ENCODE data around the gene XRRA1.
A peak's percentile ranks its signal among the peaks of the same experiment; 100 is the strongest.
"Not testable (repeated sequence)": the region's sequence is repeated elsewhere in the genome, so short reads cannot be mapped to it uniquely, and the experiment has no call there.

The XRRA1 gene

DNA sequence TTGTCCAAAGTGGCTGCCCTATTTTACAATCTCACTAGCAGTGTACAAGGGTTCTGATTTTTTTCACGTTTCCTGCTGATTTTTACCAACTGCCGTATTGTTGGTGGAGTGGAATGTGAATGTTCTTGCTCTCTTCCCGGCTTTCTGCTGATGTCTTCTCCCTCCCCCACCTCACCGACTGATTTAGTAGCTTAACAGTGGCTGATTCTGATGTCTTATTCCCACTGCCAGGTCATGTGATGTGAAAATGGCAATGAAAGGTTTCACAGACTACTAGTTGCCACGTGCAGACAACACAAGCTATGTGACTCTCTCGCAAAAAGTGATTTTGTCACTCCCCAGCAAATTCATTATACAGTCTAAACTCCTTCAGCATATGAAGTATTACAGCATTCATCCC, 22.5 kb upstream of the XRRA1 start:
- H3K27me3 ChIP-seq (ENCODE audit: low read depth, low read length), result no peaks in the 10 kb centered on the region
- no peaks in the 10 kb centered on the region for H3K4me1 ChIP-seq (ENCODE audit: control insufficient read depth in 1 of 2, insufficient read depth in 2 of 2, low read length in 2 of 2)
- H3K4me3 ChIP-seq (ENCODE audit: low read depth in 1 of 2, low read length in 2 of 2), result no peak overlapping the region
- no peaks in the 10 kb centered on the region for H3K9me3 ChIP-seq (ENCODE audit: control insufficient read depth in 1 of 2, low read length in 2 of 2)
- H3K36me3 ChIP-seq (ENCODE audit: control insufficient read depth in 1 of 2, insufficient read depth in 2 of 2, low read length in 2 of 2), result peaks cover 42 to 55% of the 10 kb centered on the region in 2 donors
- no peak overlapping the region for H3K27ac ChIP-seq (ENCODE audit: low read length)

DNA sequence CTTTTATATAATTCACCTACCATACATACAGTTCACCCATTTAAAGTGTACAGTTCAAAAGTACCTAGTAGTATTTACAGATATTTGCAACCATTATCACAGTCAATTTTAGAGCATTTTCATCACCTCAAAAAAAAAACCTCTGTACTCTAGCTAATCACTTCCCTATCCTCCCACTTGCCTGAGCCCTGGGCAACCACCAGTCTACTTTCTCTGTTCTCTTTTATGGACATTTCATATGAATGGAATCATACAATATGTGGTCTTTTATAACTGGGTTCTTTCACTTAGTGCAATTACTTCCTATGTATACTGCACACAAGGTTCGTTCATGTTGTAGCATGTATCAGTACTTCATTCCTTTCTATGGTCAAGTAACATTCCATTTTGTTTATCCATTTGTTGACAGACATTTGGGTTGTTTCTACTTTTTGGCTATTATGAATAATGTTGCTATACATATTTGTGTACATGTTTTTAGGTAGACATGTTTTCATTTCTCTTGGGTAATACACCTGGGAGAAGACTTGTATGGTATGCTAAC, 22.0 kb upstream of the XRRA1 start:
- no peak overlapping the region for H3K4me3 ChIP-seq (ENCODE audit: low read depth in 1 of 2, low read length in 2 of 2)
- H3K27ac ChIP-seq (ENCODE audit: low read length), result no peak overlapping the region
- H3K36me3 ChIP-seq (ENCODE audit: control insufficient read depth in 1 of 2, insufficient read depth in 2 of 2, low read length in 2 of 2), result peaks cover 37 to 51% of the 10 kb centered on the region in 2 donors
- H3K9me3 ChIP-seq (ENCODE audit: control insufficient read depth in 1 of 2, low read length in 2 of 2), result no peaks in the 10 kb centered on the region
- no peaks in the 10 kb centered on the region for H3K4me1 ChIP-seq (ENCODE audit: control insufficient read depth in 1 of 2, insufficient read depth in 2 of 2, low read length in 2 of 2)
- no peaks in the 10 kb centered on the region for H3K27me3 ChIP-seq (ENCODE audit: low read depth, low read length)

DNA sequence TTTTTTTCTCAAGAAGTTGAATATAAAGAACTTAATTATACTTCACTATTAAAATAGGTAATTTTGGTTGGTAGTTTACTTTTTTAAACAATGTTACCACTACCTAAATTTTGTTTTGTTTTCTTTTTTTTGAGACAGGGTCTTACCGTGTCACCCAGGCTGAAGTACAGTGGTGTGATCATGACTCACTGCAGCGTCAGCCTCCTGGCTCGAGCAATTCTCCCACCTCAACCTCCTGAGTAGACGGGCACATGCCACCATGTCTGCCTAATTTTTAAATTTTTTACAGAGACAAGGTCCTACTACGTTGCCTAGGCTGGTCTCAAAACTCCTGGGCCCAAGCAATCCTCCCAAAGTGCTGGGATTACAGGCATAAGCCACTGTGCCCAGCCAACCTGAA, 17.8 kb upstream of the XRRA1 start:
- H3K4me1 ChIP-seq (ENCODE audit: control insufficient read depth in 1 of 2, insufficient read depth in 2 of 2, low read length in 2 of 2), result no peaks in the 10 kb centered on the region
- no peak overlapping the region for H3K27ac ChIP-seq (ENCODE audit: low read length)
- no peak overlapping the region for H3K4me3 ChIP-seq (ENCODE audit: low read depth in 1 of 2, low read length in 2 of 2)
- no peaks in the 10 kb centered on the region for H3K9me3 ChIP-seq (ENCODE audit: control insufficient read depth in 1 of 2, low read length in 2 of 2)
- peaks cover 12 to 29% of the 10 kb centered on the region in 2 donors for H3K36me3 ChIP-seq (ENCODE audit: control insufficient read depth in 1 of 2, insufficient read depth in 2 of 2, low read length in 2 of 2)
- no peaks in the 10 kb centered on the region for H3K27me3 ChIP-seq (ENCODE audit: low read depth, low read length)

DNA sequence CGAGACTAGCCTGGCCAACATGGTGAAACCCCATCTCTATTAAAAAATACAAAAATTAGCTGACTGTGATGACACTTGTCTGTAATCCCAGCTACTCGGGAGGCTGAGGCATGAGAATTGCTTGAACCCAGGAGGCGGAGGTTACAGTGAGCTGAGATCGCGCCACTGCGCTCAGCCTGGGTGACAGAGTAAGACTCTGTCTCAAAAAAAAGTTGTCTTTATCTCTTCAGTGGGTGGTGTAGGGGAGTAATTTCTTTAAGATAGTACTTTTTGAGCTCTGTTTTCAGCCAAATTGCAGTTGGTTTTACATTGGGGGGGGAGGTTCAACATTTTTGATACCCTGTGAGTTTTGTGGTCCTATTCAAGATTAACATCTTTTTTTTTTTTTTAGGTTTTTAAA, 11.2 kb upstream of the XRRA1 start:
- H3K9me3 ChIP-seq (ENCODE audit: control insufficient read depth in 1 of 2, low read length in 2 of 2); H3K4me3 ChIP-seq (ENCODE audit: low read depth in 1 of 2, low read length in 2 of 2); H3K27ac ChIP-seq (ENCODE audit: low read length); H3K36me3 ChIP-seq (ENCODE audit: control insufficient read depth in 1 of 2, insufficient read depth in 2 of 2, low read length in 2 of 2); H3K27me3 ChIP-seq (ENCODE audit: low read depth, low read length): not testable (repeated sequence)
- H3K4me1 ChIP-seq (ENCODE audit: control insufficient read depth in 1 of 2, insufficient read depth in 2 of 2, low read length in 2 of 2), result peaks cover 0 to 13% of the 10 kb centered on the region in 2 donors

DNA sequence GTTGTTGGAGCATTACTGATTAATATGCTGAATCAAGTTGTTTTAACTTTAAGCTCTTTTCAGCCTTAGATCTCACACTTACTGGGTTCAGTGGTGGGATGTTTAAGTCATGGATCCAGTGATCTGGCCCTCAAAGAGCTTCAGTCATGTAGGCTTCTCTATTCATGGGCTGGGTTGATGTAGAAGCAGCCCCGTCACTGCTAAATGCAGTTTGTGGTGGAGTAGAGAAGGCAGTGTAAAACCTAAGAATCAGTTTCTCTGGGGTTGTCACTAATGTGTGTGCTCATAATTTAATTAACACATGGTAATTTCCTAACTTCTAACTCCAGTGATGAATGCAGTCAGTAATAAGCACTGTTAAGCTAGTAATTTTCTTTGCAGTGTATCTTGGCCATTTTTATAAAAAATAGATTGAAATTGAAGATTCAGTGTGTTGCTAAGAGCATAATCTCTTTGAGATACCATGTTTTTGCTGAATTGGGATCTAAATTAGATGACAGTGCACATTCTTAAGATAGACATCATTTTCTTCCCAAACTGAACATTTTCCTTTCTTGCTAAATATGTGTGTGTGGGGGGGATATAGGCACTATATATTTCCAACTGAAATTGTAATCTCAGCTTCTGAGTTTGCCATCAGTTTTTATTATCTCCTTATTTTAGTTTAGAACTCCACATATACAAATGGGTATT, 9.2 kb upstream of the XRRA1 start:
- peaks cover 0 to 13% of the 10 kb centered on the region in 2 donors for H3K4me1 ChIP-seq (ENCODE audit: control insufficient read depth in 1 of 2, insufficient read depth in 2 of 2, low read length in 2 of 2)
- no peak overlapping the region for H3K4me3 ChIP-seq (ENCODE audit: low read depth in 1 of 2, low read length in 2 of 2)

DNA sequence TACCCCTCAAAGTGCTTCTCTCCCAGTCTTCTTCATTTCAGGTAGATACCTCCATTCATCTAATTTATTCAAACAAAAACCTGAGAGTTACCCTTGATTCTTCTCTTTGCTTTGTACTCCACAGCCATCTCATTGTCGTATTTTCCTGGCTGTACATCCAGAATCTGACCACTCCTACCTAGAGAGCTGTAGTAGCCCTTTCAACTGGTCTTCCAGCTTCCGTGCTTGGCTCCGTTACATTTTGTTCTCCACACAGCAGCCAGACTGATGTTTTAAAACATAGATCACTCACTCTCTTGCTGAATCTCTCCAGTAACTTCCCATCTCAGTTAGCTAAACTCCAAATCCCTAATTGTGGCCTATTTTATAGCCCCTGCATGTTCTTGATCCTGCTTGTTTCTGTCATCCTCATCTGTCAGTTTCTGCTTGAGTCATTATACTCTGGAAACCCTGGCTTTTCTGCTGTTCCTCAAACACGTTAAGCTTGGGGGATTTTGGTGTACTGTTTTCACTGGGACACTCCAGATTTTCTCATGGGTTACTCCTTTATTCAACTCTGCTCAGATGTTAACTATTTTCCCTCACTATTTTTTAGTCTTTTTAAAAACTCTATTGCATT, 7.6 kb upstream of the XRRA1 start:
- Histone ChIP-seq H3K4me3 (ENCODE audit: low read depth in 1 of 2, low read length in 2 of 2) (no peak overlapping the region), H3K27me3 (ENCODE audit: low read depth, low read length) (no peaks in the 10 kb centered on the region), H3K9me3 (ENCODE audit: control insufficient read depth in 1 of 2, low read length in 2 of 2) (no peaks in the 10 kb centered on the region), H3K36me3 (ENCODE audit: control insufficient read depth in 1 of 2, insufficient read depth in 2 of 2, low read length in 2 of 2) (no peaks in the 10 kb centered on the region), H3K4me1 (ENCODE audit: control insufficient read depth in 1 of 2, insufficient read depth in 2 of 2, low read length in 2 of 2) (peaks cover 0 to 20% of the 10 kb centered on the region in 2 donors), H3K27ac (ENCODE audit: low read length) (no peak overlapping the region)

More for the DNA sequence above, 9.2 kb upstream of the XRRA1 start:
- Histone ChIP-seq H3K9me3 (ENCODE audit: control insufficient read depth in 1 of 2, low read length in 2 of 2) (no peaks in the 10 kb centered on the region), H3K27ac (ENCODE audit: low read length) (no peak overlapping the region), H3K36me3 (ENCODE audit: control insufficient read depth in 1 of 2, insufficient read depth in 2 of 2, low read length in 2 of 2) (no peaks in the 10 kb centered on the region), H3K27me3 (ENCODE audit: low read depth, low read length) (no peaks in the 10 kb centered on the region)

DNA sequence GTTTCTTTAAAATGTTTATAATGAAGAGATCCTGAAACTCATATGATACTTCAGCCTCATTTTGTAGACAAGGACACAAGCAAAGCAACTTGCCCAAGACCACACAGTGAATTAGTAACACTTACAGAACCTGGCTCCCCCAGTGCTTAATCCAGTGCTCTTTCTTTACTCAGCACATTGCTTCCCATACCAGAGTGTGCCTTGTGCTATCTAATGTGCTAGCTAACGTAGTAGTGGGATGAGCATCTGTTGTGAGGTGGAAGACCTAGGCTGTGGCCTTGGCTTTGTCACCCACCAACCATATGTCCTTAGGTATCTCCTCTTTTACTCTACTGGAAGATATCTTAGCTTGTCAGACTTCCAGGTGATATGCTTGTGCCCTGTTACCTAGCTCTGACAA, 5.3 kb upstream of the XRRA1 start:
- Histone ChIP-seq H3K4me1 (ENCODE audit: control insufficient read depth in 1 of 2, insufficient read depth in 2 of 2, low read length in 2 of 2) (peaks cover 9 to 29% of the 10 kb centered on the region in 2 donors), H3K4me3 (ENCODE audit: low read depth in 1 of 2, low read length in 2 of 2) (no peak overlapping the region), H3K9me3 (ENCODE audit: control insufficient read depth in 1 of 2, low read length in 2 of 2) (no peaks in the 10 kb centered on the region), H3K27me3 (ENCODE audit: low read depth, low read length) (no peaks in the 10 kb centered on the region), H3K36me3 (ENCODE audit: control insufficient read depth in 1 of 2, insufficient read depth in 2 of 2, low read length in 2 of 2) (no peaks in the 10 kb centered on the region), H3K27ac (ENCODE audit: low read length) (no peak overlapping the region)

DNA sequence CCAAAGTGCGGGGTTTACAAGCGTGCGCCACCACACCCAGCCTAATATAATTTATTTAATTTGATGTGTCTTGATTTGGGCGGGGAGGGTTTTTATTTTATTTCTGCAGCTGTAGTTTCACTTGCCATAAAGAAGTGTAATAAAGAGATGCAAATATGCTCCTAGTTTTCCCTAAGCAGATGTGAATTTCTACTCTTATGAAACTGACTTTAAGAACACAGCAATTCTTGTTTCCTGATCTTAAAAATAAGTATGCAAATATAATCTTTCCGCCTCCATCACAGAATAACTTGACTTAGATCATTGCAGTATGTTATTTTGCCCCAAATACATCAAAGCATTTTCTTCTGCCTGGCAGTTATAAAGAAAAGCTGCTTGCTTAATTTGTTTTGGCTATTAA, 4.6 kb upstream of the XRRA1 start:
- Histone ChIP-seq H3K27me3 (ENCODE audit: low read depth, low read length) (no peaks in the 10 kb centered on the region), H3K27ac (ENCODE audit: low read length) (no peak overlapping the region), H3K9me3 (ENCODE audit: control insufficient read depth in 1 of 2, low read length in 2 of 2) (no peaks in the 10 kb centered on the region), H3K4me3 (ENCODE audit: low read depth in 1 of 2, low read length in 2 of 2) (no peak overlapping the region), H3K36me3 (ENCODE audit: control insufficient read depth in 1 of 2, insufficient read depth in 2 of 2, low read length in 2 of 2) (no peaks in the 10 kb centered on the region), H3K4me1 (ENCODE audit: control insufficient read depth in 1 of 2, insufficient read depth in 2 of 2, low read length in 2 of 2) (peaks cover 9 to 30% of the 10 kb centered on the region in 2 donors)

DNA sequence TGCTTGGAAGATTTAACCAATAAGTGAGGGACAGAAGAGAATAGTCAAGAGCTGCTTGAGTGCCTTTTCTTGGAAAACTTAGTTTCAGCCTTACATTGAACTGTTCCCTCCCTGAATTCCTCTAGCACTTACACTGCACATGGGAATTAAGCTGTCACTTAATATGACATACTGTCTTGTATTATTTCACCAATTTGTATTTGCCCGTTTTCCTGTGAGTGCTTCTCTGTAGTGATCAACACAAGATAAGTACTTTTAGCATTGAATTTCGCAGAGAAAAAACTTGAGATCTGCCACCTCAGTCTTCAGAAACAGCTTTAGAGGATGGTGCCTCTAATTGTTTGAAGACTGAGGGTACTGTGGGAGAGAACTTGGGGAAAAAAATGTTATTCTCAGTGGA, 3.9 kb upstream of the XRRA1 start:
- H3K4me1 ChIP-seq (ENCODE audit: control insufficient read depth in 1 of 2, insufficient read depth in 2 of 2, low read length in 2 of 2), result peaks cover 9 to 33% of the 10 kb centered on the region in 2 donors
- H3K9me3 ChIP-seq (ENCODE audit: control insufficient read depth in 1 of 2, low read length in 2 of 2), result no peaks in the 10 kb centered on the region
- H3K27me3 ChIP-seq (ENCODE audit: low read depth, low read length), result no peaks in the 10 kb centered on the region
- H3K27ac ChIP-seq (ENCODE audit: low read length), result no peak overlapping the region
- H3K36me3 ChIP-seq (ENCODE audit: control insufficient read depth in 1 of 2, insufficient read depth in 2 of 2, low read length in 2 of 2), result no peaks in the 10 kb centered on the region
- no peak overlapping the region for H3K4me3 ChIP-seq (ENCODE audit: low read depth in 1 of 2, low read length in 2 of 2)

DNA sequence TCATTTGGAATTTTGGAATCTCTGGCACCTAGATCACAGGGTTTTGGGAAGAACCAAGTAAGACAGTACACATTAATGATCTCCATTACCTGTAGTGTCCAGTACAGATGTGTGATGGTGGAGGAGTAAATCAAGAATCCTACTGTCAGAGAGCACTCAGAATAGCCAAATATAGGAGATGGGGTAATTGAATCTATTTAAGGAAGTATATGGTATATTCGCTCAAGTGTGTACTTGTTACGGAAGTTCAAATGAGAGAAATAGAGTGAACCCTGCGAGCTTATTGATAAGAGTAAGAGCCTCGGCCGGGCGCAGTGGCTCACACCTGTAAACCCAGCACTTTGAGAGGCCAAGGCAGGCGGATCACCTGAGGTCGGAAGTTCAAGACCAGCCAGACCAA, 2.3 kb upstream of the XRRA1 start:
- Histone ChIP-seq H3K9me3 (ENCODE audit: control insufficient read depth in 1 of 2, low read length in 2 of 2) (no peaks in the 10 kb centered on the region), H3K4me1 (ENCODE audit: control insufficient read depth in 1 of 2, insufficient read depth in 2 of 2, low read length in 2 of 2) (peaks cover 9 to 31% of the 10 kb centered on the region in 2 donors), H3K4me3 (ENCODE audit: low read depth in 1 of 2, low read length in 2 of 2) (peak overlapping the region; percentile 93 to 98)

DNA sequence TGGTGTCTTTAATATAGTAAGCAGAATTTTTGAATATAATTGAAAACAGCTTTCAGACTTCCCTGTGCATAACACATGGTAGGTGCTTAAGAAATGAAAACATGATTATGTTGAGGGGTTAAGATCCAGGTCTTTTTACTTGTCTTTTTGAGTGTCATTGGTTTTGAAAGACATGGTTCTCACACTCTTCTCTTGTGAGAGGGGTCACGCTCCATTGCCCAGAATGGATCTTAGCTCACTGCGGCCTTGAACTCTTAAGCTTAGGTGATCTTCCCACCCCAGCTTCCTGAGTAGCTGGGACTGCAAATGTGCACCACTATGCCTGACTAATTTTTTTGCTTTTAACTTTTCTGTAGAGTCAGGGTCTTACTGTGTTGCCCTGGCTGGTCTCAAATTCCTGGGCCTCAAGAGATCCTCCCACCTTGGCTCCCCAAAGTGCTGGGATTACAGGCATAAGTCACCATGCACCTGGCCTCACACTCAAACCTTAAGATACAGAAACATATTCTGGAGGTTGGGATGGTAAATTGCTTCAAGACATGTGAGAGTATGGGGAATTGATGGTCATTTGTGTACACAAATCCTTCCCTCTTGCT, 1.6 kb upstream of the XRRA1 start:
- Histone ChIP-seq H3K4me3 (ENCODE audit: low read depth in 1 of 2, low read length in 2 of 2) (peak overlapping the region; percentile 93 to 98), H3K36me3 (ENCODE audit: control insufficient read depth in 1 of 2, insufficient read depth in 2 of 2, low read length in 2 of 2) (no peaks in the 10 kb centered on the region), H3K4me1 (ENCODE audit: control insufficient read depth in 1 of 2, insufficient read depth in 2 of 2, low read length in 2 of 2) (peaks cover 9 to 31% of the 10 kb centered on the region in 2 donors), H3K27ac (ENCODE audit: low read length) (peak overlapping the region; percentile 75), H3K9me3 (ENCODE audit: control insufficient read depth in 1 of 2, low read length in 2 of 2) (no peaks in the 10 kb centered on the region), H3K27me3 (ENCODE audit: low read depth, low read length) (no peaks in the 10 kb centered on the region)

More for the DNA sequence above, 2.3 kb upstream of the XRRA1 start:
- Histone ChIP-seq H3K27ac (ENCODE audit: low read length) (no peak overlapping the region), H3K27me3 (ENCODE audit: low read depth, low read length) (no peaks in the 10 kb centered on the region), H3K36me3 (ENCODE audit: control insufficient read depth in 1 of 2, insufficient read depth in 2 of 2, low read length in 2 of 2) (no peaks in the 10 kb centered on the region)
